ENCODE data around the gene ARHGAP31.

DNA sequence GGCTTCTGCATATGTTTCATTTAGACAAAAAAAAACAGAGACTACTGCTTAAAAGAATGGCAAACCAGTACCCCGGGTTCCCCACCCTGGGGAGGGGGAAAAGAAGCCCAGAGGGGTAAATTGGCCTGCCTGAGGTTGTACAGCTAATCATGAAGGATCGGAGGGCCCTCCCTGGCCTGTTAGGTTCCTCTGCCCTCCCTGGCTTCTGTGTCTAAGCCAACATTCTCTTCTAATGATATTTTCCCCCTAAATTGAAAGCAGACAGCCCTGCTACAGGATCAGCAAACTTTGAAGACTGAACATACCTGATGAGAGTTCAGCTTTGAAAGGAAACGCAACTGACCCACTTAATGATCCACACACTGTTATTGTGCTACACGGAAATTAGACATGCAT is 2.5 kb downstream of the ARHGAP31 start:
- TF ChIP-seq PAX5 (IDR thresholded peaks at IDR 0.05; ENCODE audit: insufficient read depth, low read length, severe bottlenecking) (no peak), POLR2A (IDR thresholded peaks at IDR 0.05; ENCODE audit: low read depth, low read length) (no peak), POLR2AphosphoS5 (IDR thresholded peaks at IDR 0.05; ENCODE audit: low read depth, low read length) (no peak), SPI1 (IDR thresholded peaks at IDR 0.05; ENCODE audit: low read depth, low read length) (no peak)

All from GM12891 (cell line).